ELR (cell line): ENCODE data around the gene IQSEC1.

Experiments used
- DNase-seq: peaks from one replicate; pipeline ENCODE4 v3.0.0-alpha.2; 2015; ENCODE audit warnings: low read depth

Gene IQSEC1

GRCh38 chr3:12967606-12968351 lies 105.5 kb downstream of the IQSEC1 start:
- peak; percentile 86 for DNase-seq

GRCh38 chr3:12966847-12967605 lies 106.2 kb downstream of the IQSEC1 start:
- peak; percentile 41 for DNase-seq

GRCh38 chr3:12965999-12966846 lies 107.0 kb downstream of the IQSEC1 start:
- peak; percentile 15 for DNase-seq

- DNase-seq, result no peak
Measured at GRCh38 chr3:12964711-12965612, 108.3 kb downstream of the IQSEC1 start.

- peak; percentile 6 for DNase-seq
Measured at GRCh38 chr3:12963922-12964701, 109.1 kb downstream of the IQSEC1 start.

- no peak for DNase-seq
Measured at GRCh38 chr3:12963231-12963896, 109.9 kb downstream of the IQSEC1 start.

GRCh38 chr3:12962292-12962691 lies 110.9 kb downstream of the IQSEC1 start:
- no peak for DNase-seq

GRCh38 chr3:12961697-12962036 lies 111.6 kb downstream of the IQSEC1 start:
- DNase-seq, result no peak

- DNase-seq, result no peak
Measured at GRCh38 chr3:12961007-12961696, 112.1 kb downstream of the IQSEC1 start.

GRCh38 chr3:12960497-12960896 lies 112.7 kb downstream of the IQSEC1 start:
- DNase-seq, result no peak

- no peak for DNase-seq
Measured at GRCh38 chr3:12959838-12960378, 113.3 kb downstream of the IQSEC1 start.

- DNase-seq, result no peak
Measured at GRCh38 chr3:12959410-12959809, 113.8 kb downstream of the IQSEC1 start.

- DNase-seq, result no peak
Measured at GRCh38 chr3:12957824-12958792, 115.1 kb downstream of the IQSEC1 start.

- no peak for DNase-seq
Measured at GRCh38 chr3:12957339-12957738, 115.9 kb downstream of the IQSEC1 start.

GRCh38 chr3:12956316-12956660 lies 116.9 kb downstream of the IQSEC1 start:
- DNase-seq, result no peak

GRCh38 chr3:12955651-12956315 lies 117.4 kb downstream of the IQSEC1 start:
- no peak for DNase-seq

GRCh38 chr3:12954891-12955650 lies 118.2 kb downstream of the IQSEC1 start:
- DNase-seq, result no peak
